HG03159 (cell line): ENCODE measurements around the gene MKRN1.
A peak's percentile ranks its signal among the peaks of the same experiment; 100 is the strongest.
"Not testable (repeated sequence)": the region's sequence is repeated elsewhere in the genome, so short reads cannot be mapped to it uniquely, and the experiment has no call there.

Experiments
- ATAC-seq: cut with Tn5 transposase; IDR thresholded peaks from one replicate; pipeline ENCODE4 v1.9.1; 2021; ENCODE audit warnings: mild to moderate bottlenecking, moderate library complexity; ENCODE audit not compliant: unreplicated experiment

MKRN1 gene, protein sequence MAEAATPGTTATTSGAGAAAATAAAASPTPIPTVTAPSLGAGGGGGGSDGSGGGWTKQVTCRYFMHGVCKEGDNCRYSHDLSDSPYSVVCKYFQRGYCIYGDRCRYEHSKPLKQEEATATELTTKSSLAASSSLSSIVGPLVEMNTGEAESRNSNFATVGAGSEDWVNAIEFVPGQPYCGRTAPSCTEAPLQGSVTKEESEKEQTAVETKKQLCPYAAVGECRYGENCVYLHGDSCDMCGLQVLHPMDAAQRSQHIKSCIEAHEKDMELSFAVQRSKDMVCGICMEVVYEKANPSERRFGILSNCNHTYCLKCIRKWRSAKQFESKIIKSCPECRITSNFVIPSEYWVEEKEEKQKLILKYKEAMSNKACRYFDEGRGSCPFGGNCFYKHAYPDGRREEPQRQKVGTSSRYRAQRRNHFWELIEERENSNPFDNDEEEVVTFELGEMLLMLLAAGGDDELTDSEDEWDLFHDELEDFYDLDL

DNA sequence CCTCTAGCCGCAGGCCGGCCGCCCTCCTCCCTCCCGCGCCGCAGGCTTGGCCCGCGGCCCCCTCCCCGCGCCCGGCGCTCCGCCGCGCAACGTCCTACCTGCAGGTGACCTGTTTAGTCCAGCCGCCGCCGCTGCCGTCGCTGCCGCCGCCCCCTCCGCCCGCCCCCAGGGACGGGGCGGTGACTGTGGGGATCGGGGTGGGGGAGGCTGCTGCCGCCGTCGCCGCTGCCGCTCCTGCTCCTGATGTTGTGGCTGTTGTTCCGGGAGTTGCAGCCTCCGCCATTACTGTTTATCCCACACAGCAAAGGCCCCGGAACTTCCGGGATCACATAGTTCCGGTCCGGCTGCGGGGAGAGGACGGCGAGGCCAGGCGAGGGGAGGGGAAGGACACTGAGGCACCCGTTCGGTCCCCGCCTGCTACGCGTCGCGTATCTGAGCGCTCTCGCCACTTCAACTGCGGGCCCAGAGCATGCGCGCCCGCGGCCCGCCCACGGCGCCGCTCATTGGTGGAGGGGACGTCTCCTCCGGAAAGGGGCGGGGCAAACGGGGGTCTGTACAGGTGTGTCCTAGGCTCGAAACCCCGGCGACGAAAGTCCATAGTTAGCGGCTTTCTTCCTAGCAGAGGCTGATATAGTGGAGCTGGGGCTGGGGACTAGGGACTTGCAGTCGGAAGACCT is at the start of gene MKRN1:
Gene MKRN1 (minus strand): TSS at position 444 of the 677 bp plus-strand sequence. CDS start 161 bp downstream, at position 283.
- ATAC-seq, result peak; percentile 93

DNA sequence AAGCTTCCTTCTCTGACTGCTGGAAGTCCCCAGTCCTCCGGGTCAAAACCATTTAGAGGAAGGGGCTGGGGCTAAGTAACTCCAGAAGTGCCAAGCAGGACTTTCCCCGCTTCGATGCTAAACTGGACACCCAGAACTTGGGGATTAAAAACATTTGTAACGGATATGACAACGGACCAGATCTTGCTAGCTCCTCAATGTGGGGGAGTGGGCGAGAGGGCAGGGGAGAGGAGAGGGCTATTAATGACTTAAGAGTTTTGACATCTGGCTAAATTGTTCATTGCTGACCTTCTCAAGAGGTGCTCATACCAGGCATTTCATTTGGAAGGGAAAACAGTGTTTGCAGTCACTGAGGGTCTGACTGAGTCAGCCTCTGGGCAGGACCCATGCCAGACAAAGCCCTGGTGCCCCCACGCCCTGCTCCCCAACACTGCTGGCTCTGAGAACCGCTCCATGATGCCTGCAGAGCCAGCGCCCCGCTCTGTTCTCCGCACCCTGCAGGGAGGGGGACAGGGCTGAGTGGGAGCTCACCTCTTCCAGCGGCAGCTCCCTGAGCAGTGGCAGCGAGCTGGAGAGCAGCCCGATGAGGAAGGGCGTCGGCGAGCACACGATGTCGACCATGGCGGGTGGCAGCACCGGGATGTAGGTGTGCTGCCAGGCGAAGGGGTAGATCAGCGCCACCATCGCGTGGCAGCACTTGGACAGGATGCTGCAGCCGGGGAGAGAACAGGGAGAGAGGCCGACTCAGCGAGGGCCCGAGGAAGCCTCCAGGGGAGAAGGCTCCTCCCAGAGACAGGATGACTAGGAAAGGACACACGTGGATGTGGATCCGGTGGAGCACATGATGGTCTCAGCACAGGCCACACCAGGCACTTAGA is 47.7 kb upstream of the MKRN1 start:
- no peak for ATAC-seq

DNA sequence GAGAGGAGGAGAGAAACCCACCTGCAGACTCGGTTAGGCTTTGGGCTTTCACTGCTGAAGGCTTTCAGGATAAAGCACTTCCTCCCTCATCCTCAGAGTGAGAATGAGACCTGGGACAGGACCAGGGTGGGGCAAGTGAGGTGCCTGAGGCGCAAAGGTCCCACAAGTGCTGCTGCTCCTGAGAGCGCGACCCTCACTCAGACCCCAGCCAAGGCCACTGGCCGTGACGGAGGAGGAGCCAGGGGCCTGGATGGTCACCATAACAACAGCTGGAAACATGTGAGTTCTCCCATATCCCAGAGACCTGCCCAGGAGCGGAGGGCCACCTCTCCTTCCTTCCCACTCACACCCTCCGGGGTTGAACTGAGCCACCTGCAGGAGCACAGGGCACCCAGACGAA is 46.9 kb upstream of the MKRN1 start:
- no peak for ATAC-seq

DNA sequence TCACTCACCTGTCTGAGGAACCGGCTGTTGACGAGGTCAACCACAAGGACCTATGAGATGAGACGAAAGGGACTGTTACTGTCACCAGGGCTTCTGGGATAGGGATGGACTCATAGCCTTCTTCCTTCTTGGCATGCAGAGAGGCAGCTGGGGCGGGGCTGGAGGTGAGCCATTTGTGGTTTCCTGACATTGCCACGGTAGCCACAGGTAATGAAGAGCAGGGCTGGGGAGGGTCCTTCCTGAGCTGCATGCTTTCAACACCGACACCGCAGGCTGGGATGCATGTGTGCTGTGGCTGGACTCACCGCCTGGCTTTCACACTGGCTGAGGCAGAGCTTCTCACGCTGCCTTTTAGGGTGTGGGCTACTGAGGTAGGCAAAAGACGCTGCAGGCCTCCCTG is 46.4 kb upstream of the MKRN1 start:
- no peak for ATAC-seq

DNA sequence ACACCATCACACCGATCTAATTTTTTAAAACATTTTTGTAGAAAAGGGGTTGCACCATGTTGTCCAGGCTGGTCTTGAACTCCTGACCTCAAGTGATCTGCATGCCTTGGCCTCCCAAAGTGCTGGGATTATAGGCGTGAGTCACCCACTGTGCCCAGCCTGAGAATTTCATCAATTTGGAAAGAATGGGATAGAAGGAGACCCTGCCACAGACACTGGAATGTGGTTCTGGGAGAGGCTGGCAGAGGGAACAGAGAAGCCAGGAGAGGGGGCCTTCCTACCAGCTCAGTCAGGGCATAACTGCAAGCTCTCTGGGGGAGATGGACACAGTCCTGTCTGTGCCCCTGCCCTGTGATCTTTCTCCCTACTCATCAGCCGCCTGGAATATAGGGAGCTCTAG is 42.1 kb upstream of the MKRN1 start:
- ATAC-seq, result no peak

DNA sequence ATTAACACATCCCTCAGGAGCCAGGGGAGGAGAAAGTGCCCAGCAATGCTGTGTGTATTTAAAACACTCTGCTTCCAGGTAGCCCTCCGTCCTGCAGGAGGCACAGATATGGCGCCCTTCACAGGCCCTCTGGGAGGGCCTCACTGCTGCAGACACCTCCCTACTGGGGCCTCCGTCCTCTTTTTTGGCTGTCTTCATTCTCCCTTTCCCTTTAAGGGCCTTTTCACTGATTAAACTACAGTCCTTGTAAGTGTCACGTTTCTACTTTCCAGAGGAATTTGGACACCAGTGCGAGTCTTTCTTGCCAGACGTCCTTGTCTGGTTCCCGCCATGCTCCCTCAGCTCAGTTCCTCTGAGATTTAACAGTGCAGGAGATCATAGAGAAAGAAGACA is 39.7 kb upstream of the MKRN1 start:
- no peak for ATAC-seq

DNA sequence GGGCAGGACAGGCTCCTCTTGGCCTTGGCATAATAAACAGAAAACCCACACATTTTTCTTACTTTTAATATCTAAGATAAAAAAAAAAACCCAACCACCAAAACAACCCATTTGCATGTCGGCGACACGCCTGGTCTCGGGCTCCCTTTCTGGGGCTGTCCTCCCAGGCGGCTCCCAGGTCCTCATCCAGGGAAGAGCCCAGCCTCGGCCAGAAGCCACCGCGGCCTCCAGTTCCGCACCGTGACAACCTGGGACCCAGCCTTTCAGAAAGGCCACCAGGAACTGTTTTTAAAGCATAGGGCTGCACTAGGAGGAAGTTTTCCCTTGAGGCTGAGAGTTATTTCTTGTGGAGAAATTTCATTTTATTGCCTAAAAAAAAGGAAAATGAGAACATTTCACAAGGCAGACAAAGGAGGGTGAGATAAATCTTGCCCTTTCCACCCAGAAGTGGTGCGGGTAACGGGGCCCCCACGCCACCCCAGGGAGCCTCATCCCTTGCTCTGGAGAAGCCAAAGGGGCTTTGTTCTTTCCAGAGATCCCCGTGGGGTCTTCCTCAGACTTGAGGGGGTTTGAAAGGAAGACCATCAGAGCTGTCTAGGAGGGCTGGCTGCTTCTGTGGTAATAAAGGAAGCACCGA is 39.2 kb upstream of the MKRN1 start:
- ATAC-seq, result no peak

DNA sequence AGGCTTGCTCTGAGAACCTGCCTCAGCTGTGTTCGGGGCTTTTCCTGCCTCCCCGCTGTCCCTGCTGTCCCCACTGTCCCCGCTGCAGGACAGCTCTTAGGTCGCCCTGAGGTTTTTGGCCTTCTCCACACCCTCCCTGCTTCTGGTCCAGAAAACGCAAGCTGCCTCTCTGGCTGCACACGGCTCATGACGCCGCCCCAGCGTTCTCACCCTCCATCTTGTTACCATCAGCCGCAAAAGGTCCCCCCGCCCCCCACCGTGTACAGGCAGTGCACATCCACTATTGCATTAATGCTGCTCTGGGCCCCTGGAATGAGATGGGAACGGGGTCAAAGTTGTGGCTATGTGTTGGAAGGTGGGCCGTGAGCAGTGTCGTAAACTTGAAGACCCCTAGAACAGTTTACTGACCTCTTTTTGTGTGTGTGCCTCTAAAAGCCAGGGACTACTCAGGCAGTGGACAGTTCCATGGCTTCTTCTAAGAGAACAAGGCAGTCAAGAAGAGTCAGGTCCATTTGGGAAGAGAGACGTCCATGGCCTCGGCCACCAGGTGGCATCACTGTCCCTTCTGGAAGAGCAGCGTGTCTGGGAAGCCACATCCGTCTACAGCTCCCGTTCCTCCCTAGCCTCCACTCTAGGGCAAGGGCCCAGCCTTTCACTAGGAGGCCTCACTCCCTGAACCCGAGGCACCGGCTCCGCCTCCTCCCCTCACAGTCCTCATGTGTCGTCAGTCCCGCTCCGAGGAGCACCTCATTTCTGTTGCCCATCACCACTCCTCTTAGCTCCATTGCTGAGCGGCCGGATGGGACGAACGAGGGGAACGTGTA is 38.5 kb upstream of the MKRN1 start:
- no peak for ATAC-seq

DNA sequence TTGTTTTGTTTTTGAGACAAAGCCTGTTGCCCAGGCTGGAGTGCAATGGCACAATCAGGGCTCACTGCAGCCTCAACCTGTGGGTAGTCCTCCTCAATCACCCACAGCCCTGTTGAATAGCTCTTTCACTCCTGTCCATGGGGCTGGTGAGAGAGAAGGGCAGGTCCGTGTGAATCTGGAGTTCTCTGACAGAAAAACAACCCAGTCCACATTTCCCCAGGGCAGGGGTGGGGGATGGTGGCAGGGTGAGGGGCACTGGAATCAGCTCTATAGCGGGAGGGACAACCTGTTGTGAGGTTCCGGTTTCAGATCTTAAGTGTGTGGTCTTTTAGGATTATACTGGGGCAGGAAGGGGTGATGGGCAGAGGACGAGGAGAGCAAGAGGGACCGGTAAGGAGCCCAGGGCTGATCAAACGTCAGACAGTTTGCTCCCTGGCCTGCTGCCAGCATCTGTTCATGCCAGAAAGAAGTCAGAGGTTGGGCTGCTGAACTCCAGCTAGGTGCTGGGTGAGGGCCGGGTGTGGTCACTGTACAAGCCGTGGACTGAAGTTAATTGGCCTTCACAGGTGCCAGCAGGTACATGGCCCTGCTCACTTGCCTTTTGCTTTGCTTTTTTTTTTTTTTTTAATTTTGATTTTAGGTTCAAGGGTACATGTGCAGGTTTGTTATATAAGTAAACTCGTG is 33.2 kb upstream of the MKRN1 start:
- ATAC-seq, result no peak

DNA sequence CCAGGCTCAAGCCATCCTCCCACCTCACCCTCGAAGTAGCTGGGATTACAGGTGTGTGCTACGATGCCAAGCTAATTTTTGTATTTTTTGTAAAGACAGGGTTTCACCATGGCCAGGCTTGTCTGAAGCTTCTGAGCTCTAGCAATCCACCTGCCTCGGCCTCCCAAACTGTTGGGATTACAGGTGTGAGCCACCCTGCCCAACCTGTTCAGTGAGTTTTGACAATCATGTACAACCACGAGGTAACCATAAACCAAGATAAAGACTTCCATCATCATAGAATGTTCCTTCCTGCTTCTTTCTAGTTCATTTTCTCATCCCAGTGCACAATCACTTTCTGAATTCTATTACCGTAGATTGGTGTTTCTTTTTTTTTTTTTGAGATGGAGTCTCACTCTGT is 30.5 kb upstream of the MKRN1 start:
- ATAC-seq, result no peak

DNA sequence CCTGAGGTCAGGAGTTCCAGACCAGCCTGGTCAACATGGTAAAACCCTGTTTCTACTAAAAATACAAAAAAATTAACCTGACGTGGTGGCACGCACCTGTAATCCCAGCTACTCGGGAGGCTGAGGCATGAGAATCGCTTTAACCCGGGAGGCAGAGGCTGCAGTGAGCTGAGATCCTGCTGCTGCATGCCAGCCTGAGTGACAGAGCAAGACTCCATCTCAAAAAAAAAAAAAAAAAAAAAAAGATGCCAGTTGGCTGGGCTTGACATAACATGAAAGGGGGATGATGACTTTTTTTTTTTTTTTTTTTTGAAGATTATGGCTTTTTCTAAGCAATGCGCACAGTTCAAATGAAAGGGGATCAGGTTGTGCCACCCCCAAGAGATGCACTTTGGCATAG is 28.3 kb upstream of the MKRN1 start:
- not testable (repeated sequence) for ATAC-seq

DNA sequence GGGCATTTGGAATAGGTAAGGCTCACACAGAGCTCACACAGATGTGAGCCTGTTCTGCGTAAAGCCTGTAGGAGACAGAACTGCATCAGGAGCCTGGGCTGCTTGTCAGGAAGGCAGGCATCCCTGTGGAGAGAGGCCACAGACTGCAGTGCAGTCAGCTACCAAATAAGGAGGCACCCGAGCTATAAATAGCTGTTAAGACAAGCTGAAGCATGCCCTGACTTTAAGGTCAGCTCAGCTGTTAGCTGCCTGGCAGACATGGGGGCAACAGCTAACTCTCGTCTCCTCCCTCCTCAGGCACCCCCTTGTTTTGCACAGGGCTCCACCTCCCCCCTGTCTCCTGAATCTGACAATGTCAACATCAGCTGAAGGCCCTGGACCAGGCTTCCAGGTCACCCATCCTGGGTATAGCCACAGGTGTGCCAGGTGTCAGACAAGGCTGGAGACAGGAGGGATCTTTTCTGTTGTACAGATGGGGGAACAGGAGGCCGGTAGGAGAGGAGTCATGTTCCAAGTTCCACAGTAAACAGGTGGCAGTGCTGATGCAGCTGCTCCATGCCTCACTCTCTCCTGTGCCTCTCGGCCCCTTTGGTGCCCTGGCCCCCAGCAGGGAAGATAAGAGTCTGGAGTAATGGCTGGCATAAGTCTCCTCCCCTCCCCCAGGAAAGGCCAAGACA is 27.6 kb upstream of the MKRN1 start:
- no peak for ATAC-seq

DNA sequence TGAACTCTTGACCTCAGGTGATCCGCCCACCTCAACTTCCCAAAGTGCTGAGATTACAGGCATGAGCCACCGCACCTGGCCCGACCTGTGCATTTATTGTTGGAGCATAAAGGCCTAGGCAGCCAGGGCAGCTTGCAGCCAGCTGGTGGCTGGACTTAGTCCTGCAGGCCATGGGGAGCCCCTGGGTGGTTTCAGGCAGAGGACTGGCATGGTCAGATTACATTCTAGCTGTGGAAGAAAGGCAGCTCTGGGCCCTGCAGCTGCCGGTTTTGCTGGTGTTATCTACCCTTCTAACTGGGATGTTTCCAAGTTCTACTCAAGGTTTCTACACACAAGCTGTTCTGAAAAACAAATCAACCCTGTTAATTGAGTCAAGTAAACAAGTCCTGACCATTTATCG is 22.7 kb upstream of the MKRN1 start:
- no peak for ATAC-seq

DNA sequence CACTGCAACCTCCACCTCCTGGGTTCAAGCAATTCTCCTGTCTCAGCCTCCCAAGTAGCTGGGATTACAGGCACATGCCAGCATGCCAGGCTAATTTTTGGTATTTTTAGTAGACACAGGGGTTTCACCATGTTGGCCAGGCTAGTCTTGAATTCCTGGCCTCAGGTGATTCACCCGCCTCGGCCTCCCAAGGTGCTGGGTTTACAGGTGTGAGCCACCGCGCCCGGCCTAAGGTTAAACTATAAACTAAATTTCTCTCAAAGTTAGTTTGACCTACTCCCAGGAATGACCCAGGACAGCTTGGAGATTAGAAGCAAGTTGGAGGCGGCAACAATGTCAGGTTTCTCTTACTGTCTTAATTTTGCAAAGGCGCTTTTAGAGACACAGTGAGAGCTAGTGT is 18.5 kb upstream of the MKRN1 start:
- ATAC-seq, result not testable (repeated sequence)

DNA sequence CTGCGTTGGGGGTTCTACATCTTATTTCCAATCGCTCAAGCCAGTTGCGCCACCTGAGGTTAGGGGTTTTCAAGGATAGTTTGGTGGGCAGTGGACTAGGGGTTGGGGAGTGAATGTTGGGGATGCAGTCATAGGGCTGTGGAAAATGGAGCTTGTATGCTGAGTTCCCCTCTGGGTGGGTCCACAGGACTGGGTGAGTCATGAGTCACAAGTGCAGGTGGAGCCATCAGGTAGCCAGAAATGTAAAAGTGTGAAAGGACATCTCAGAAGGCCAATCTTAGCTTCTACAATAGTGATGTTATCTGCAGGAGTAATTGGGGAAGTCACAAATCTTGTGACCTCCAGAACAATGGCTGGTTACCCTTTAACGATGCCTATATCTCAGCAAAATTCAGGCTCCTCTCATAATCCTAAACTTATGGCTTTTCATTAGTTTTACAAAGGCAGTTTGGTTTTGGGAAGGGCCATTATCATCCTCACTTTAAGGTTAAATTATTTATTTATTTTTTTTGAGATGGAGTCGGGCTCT is 18.0 kb upstream of the MKRN1 start:
- ATAC-seq, result no peak

DNA sequence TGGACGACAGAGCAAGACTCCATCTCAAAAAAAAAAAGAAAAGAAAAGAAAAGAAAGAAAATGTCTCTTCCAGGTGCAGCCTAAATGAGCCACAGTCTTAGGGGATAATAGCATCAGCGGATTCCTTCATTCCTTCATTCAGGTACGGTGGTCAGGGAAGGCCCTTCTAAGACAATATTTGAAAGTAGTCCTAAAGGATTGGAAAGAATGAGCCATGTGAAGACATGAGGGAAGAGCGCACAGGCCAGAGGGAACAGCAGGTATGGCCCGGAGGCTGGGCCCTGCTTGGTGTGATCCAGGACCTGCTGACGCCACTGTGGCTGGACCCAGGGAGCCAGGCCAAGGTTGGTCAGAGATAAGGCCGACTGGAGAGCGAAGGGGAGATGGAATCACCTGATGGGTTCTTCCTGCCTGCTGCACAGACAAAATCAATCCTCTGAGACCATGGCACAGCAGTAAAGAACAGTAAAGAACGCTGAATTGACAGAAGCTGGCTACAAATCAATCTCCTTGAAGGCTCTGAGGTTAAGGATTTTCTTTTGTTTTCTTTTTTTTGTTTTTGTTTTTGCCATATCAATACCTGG is 16.3 kb upstream of the MKRN1 start:
- ATAC-seq, result no peak

DNA sequence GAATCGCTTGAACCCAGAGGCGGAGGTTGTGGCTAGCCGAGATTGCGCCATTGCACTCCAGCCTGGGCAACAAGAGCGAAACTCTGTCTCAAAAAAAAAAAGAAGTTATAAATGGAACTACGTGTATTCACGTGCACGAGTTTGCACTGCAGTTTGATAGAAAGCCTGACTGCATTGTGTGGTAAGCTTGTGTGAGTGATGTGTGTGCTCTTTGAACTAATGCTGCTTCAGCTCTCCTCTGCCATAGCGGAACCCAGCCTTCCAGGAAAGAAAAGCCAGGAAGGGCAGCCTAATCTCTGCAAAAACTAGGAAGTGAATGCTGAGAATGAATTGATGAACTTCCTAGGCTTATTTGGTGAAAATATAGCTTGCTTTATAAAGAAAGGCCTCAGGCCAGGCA is 15.6 kb upstream of the MKRN1 start:
- ATAC-seq, result no peak

DNA sequence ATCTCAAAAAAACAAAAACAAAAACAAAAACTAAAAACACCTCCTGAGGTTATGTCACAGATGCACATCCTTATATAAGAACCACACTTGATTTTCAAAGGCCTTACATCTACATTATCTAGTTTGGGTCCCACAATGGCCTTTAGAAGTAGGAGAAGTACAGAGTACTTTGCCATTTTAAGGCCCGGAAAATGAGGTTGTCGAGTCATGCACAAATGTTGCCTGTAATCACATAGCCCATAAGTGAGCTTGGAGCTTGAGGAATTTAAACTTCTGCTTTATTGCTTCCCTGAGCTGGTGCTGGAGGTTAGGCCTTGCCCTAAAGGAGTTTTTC is 9.7 kb upstream of the MKRN1 start:
- no peak for ATAC-seq
